ENCODE results near the gene LLCFC1. TPM values are rescaled to one million over a fixed set of nuclear protein-coding genes. Genes with fewer than 3 reads are reported as not detected.

LLCFC1 gene
- total RNA-seq, 1 experiment from 2014 or later: not detected

GRCh38 chr7:142927085-142927745, 12.1 kb upstream of the LLCFC1 start:
- no peak overlapping the region for H3K27ac ChIP-seq (ENCODE audit: low read depth, low read length, poor library complexity, severe bottlenecking)
- no peaks in the 10 kb centered on the region for H3K9me3 ChIP-seq (ENCODE audit: low read depth, low read length, poor library complexity, severe bottlenecking)
- ChIA-PET CTCF (no interaction called here), POLR2A (ENCODE audit: low non-redundant PET) (no interaction called here)
- TF ChIP-seq CTCF (conservative IDR thresholded peaks at IDR 0.05; ENCODE audit: low read depth, low read length) (no peak), EZH2 (IDR thresholded peaks at IDR 0.05; ENCODE audit: borderline replicate concordance, low read depth, low read length, poor library complexity, severe bottlenecking) (no peak)
- DNase-seq (ENCODE audit: low spot score): no peak
- no peaks in the 10 kb centered on the region for H3K4me1 ChIP-seq (ENCODE audit: insufficient read depth, low read length, poor library complexity, severe bottlenecking)
- intact Hi-C loops (cut with micrococcal nuclease; ENCODE audit: unreplicated experiment): no loop called here
- H3K36me3 ChIP-seq (ENCODE audit: insufficient read depth, low read length, poor library complexity, severe bottlenecking): no peaks in the 10 kb centered on the region
- H3K4me3 ChIP-seq (ENCODE audit: low read depth, low read length, poor library complexity, severe bottlenecking): no peak overlapping the region
- no TSS peak for BruUV-seq (replicated peaks)
- H3K27me3 ChIP-seq (replicated peaks; ENCODE audit: insufficient read depth, low read depth, low read length, poor library complexity): no peaks in the 10 kb centered on the region

GRCh38 chr7:142927949-142928348, 11.3 kb upstream of the LLCFC1 start:
- no TSS peak for BruUV-seq (replicated peaks)
- DNase-seq (ENCODE audit: low spot score): no peak

GRCh38 chr7:142930126-142930730, 9.1 kb upstream of the LLCFC1 start:
- TF ChIP-seq EZH2 (IDR thresholded peaks at IDR 0.05; ENCODE audit: borderline replicate concordance, low read depth, low read length, poor library complexity, severe bottlenecking): no peak
- TF ChIP-seq CTCF (conservative IDR thresholded peaks at IDR 0.05; ENCODE audit: low read depth, low read length): no peak
- no peak for DNase-seq (ENCODE audit: low spot score)
- Histone ChIP-seq H3K4me3 (ENCODE audit: low read depth, low read length, poor library complexity, severe bottlenecking) (no peak overlapping the region), H3K9me3 (ENCODE audit: low read depth, low read length, poor library complexity, severe bottlenecking) (no peaks in the 10 kb centered on the region), H3K36me3 (ENCODE audit: insufficient read depth, low read length, poor library complexity, severe bottlenecking) (no peaks in the 10 kb centered on the region), H3K27ac (ENCODE audit: low read depth, low read length, poor library complexity, severe bottlenecking) (no peak overlapping the region), H3K27me3 (replicated peaks; ENCODE audit: insufficient read depth, low read depth, low read length, poor library complexity) (peaks cover 4% of the 10 kb centered on the region), H3K4me1 (ENCODE audit: insufficient read depth, low read length, poor library complexity, severe bottlenecking) (no peaks in the 10 kb centered on the region)
- CTCF ChIA-PET: no interaction called here
- no TSS peak for BruUV-seq (replicated peaks)
- POLR2A ChIA-PET (ENCODE audit: low non-redundant PET): no interaction called here
- intact Hi-C loops (cut with micrococcal nuclease; ENCODE audit: unreplicated experiment): no loop called here

More at GRCh38 chr7:142927949-142928348, 11.3 kb upstream of the LLCFC1 start:
- Histone ChIP-seq H3K9me3 (ENCODE audit: low read depth, low read length, poor library complexity, severe bottlenecking) (no peaks in the 10 kb centered on the region), H3K4me1 (ENCODE audit: insufficient read depth, low read length, poor library complexity, severe bottlenecking) (no peaks in the 10 kb centered on the region), H3K27me3 (replicated peaks; ENCODE audit: insufficient read depth, low read depth, low read length, poor library complexity) (no peaks in the 10 kb centered on the region), H3K36me3 (ENCODE audit: insufficient read depth, low read length, poor library complexity, severe bottlenecking) (no peaks in the 10 kb centered on the region), H3K27ac (ENCODE audit: low read depth, low read length, poor library complexity, severe bottlenecking) (no peak overlapping the region), H3K4me3 (ENCODE audit: low read depth, low read length, poor library complexity, severe bottlenecking) (no peak overlapping the region)
- POLR2A ChIA-PET (ENCODE audit: low non-redundant PET): no interaction called here
- intact Hi-C loops (cut with micrococcal nuclease; ENCODE audit: unreplicated experiment): no loop called here
- TF ChIP-seq CTCF (conservative IDR thresholded peaks at IDR 0.05; ENCODE audit: low read depth, low read length) (no peak), EZH2 (IDR thresholded peaks at IDR 0.05; ENCODE audit: borderline replicate concordance, low read depth, low read length, poor library complexity, severe bottlenecking) (no peak)
- CTCF ChIA-PET: no interaction called here
